ENCODE data around the gene NR1D2.
"Not testable (repeated sequence)": the region's sequence is repeated elsewhere in the genome, so short reads cannot be mapped to it uniquely, and the experiment has no call there.

DNA sequence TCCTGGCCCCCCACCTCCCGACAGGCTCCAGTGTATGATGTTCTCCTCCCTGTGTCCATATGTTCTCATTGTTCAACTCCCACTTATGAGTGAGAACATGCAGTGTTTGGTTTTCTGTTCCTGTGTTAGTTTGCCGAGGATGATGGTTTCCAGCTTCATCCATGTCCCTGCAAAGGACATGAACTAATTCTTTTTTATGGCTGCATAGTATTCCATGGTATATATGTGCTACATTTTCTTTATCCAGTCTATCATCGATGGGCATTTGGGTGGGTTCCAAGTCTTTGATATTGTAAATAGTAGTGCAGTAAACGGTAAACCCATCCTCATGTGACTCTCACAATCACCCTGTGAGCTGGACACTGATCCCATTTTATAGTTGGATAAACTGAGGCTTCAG, 81.6 kb downstream of the NR1D2 start:
- TF ChIP-seq, protein P1, sequence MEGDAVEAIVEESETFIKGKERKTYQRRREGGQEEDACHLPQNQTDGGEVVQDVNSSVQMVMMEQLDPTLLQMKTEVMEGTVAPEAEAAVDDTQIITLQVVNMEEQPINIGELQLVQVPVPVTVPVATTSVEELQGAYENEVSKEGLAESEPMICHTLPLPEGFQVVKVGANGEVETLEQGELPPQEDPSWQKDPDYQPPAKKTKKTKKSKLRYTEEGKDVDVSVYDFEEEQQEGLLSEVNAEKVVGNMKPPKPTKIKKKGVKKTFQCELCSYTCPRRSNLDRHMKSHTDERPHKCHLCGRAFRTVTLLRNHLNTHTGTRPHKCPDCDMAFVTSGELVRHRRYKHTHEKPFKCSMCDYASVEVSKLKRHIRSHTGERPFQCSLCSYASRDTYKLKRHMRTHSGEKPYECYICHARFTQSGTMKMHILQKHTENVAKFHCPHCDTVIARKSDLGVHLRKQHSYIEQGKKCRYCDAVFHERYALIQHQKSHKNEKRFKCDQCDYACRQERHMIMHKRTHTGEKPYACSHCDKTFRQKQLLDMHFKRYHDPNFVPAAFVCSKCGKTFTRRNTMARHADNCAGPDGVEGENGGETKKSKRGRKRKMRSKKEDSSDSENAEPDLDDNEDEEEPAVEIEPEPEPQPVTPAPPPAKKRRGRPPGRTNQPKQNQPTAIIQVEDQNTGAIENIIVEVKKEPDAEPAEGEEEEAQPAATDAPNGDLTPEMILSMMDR (conservative IDR thresholded peaks at IDR 0.05 in 1 of 2, IDR thresholded peaks at IDR 0.05 in 1 of 2; ENCODE audit: extremely low read depth in 1 of 2, insufficient read depth in 1 of 2, low read depth in 1 of 2, low read length in 2 of 2): not testable (repeated sequence)
- not testable (repeated sequence) for TF ChIP-seq EZH2 (IDR thresholded peaks at IDR 0.05; ENCODE audit: borderline replicate concordance, low read length)

Measured in mammary epithelial cell (primary cell).